H1 (cell line): ENCODE measurements around the gene MIPOL1.

Source experiments
- CREB1 ChIP-seq: IDR thresholded peaks from 2 replicates; pipeline ENCODE4 v1.6.1; 2012; ENCODE audit warnings: inconsistent platforms
- EP300 ChIP-seq, 2 experiments: IDR thresholded peaks; 1 replicate in 1 of 2; 2 replicates in 1 of 2; pipeline ENCODE4 v1.6.1; 2011 to 2012; ENCODE audit warnings: low read depth in 2 of 2, low read length in 2 of 2, mild to moderate bottlenecking in 2 of 2, borderline replicate concordance in 1 of 2, inconsistent platforms in 1 of 2, moderate library complexity in 1 of 2
- POLR2A ChIP-seq, 2 experiments: IDR thresholded peaks; 1 replicate in 1 of 2; 2 replicates in 1 of 2; pipeline ENCODE4 v1.6.1; 2011; ENCODE audit warnings: low read depth in 2 of 2, low read length in 2 of 2, mild to moderate bottlenecking in 2 of 2; ENCODE audit errors: control extremely low read depth in 1 of 2
- SP1 ChIP-seq: IDR thresholded peaks from 2 replicates; pipeline ENCODE4 v1.6.1; 2011; ENCODE audit warnings: low read depth, low read length
- TCF12 ChIP-seq: IDR thresholded peaks from 2 replicates; pipeline ENCODE4 v1.6.1; 2011; ENCODE audit warnings: low read depth, mild to moderate bottlenecking, low read length

DNA sequence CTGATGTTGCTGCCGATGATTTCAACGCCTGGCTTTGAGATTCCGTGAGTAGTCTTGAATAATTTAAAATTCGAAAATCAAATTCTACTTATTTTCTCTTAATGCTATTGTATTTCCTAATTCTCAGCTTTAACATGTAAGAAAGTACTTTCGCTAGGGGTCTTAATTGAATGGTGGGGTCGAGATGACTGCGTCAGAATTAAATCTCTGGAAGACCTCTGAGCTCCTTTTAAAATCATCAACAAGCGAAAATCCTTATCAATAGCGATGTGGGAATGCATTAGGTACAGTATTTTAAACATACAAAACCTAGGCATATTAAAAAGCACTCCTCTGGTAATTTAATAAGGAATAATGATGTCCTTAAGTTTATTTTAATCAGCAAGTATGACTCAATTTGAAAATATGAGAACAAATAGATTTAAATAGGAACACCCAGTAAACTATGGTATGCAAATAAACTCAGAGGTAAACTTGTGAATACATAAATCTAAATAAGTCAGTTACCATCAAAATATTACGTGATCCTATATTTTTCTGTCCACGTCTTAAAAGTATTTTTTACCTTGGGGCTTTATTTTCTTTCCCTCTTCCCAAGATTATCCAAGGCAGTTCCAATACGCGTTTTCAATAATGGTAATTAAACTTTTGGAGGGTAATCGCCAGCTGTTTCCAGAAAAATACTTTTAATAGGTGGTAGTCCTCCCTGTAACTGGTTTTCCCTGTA, 395.9 kb downstream of the MIPOL1 start:
- TF ChIP-seq CREB1 (no peak), EP300 (IDR thresholded peaks at IDR 0.05; ENCODE audit: borderline replicate concordance in 1 of 2, low read depth in 2 of 2, low read length in 2 of 2) (no peak), POLR2A (IDR thresholded peaks at IDR 0.05; ENCODE audit: control extremely low read depth in 1 of 2, low read depth in 2 of 2, low read length in 2 of 2) (no peak), TCF12 (no peak), SP1 (no peak)
